IMR-90 (cell line): ENCODE measurements around the gene SURF4. TPM values are rescaled to one million over a fixed set of nuclear protein-coding genes. Genes with fewer than 3 reads are reported as not detected.

ENCODE experiments used
- ATAC-seq: fragments of 200-7000 bp; cut with Tn5 transposase; 2 replicates; pipeline ENCODE4 v1.9.1; 2020; ENCODE audit warnings: low read depth, mild to moderate bottlenecking, moderate library complexity
- BruUV-seq: library from RNA; stranded (reverse); fragments of 400-500 nt; replicated peaks from 2 replicates; lab custom pipeline; 2021; lab: Mats Ljungman, UMichigan
- CTCF ChIA-PET: fragments of 300-600 bp; formaldehyde crosslinking; extraction: SDS; loops from one replicate; lab custom pipeline; 2021; ENCODE audit warnings: antibody characterized with exemption; lab: Yijun Ruan, JAX
- POLR2A ChIA-PET: fragments of 300-600 bp; sonication (Branson Sonifier 250); formaldehyde crosslinking; loops from one replicate; lab custom pipeline; 2022; ENCODE audit warnings: antibody characterized with exemption; ENCODE audit not compliant: unreplicated experiment; lab: Charles Lee
- DNase-seq: peaks from one replicate; pipeline ENCODE4 v3.0.0; 2013
- H2AFZ ChIP-seq: replicated peaks from 2 replicates; pipeline ENCODE3; 2013; ENCODE audit warnings: low read length, mild to moderate bottlenecking; ENCODE audit not compliant: poor library complexity
- H2AK5ac ChIP-seq: 2 replicates; pipeline ENCODE4 v1.6.1; 2013; ENCODE audit warnings: low read depth, low read length, inconsistent platforms
- H2AK9ac ChIP-seq: replicated peaks from 2 replicates; pipeline ENCODE3; 2013; ENCODE audit warnings: mild to moderate bottlenecking, low read depth, low read length, moderate library complexity; ENCODE audit not compliant: poor library complexity
- H2BK120ac ChIP-seq: 2 replicates; pipeline ENCODE4 v1.6.1; 2013; ENCODE audit warnings: low read depth, low read length, inconsistent platforms
- H2BK15ac ChIP-seq: 3 replicates; pipeline ENCODE4 v1.6.1; 2013; ENCODE audit warnings: low read depth, low read length, inconsistent platforms
- H2BK20ac ChIP-seq: 2 replicates; pipeline ENCODE4 v1.6.1; 2013; ENCODE audit warnings: low read depth, mild to moderate bottlenecking, inconsistent platforms, low read length, moderate library complexity
- H2BK5ac ChIP-seq: 2 replicates; pipeline ENCODE4 v1.6.1; 2013; ENCODE audit warnings: mild to moderate bottlenecking, low read depth, low read length, inconsistent platforms; ENCODE audit not compliant: poor library complexity, severe bottlenecking
- H3K14ac ChIP-seq: replicated peaks from 2 replicates; pipeline ENCODE4 v1.6.1; 2013; ENCODE audit warnings: low read depth, low read length, inconsistent platforms
- H3K18ac ChIP-seq: 2 replicates; pipeline ENCODE4 v1.6.1; 2013; ENCODE audit warnings: low read depth, low read length, control low read depth
- H3K23ac ChIP-seq: 2 replicates; pipeline ENCODE4 v1.6.1; 2013; ENCODE audit warnings: low read depth, low read length, inconsistent platforms
- H3K27ac ChIP-seq: 2 replicates; pipeline ENCODE4 v1.5.1; 2013; ENCODE audit warnings: mild to moderate bottlenecking, control low read depth, low read length; ENCODE audit not compliant: insufficient read depth
- H3K27me3 ChIP-seq: 2 replicates; pipeline ENCODE4 v1.6.1; 2013; ENCODE audit warnings: low read length; ENCODE audit not compliant: control insufficient read depth, insufficient read depth
- H3K36me3 ChIP-seq: 2 replicates; pipeline ENCODE4 v1.6.1; 2013; ENCODE audit warnings: low read length, mixed read lengths; ENCODE audit not compliant: control insufficient read depth, insufficient read depth
- H3K4ac ChIP-seq: 2 replicates; pipeline ENCODE4 v1.6.1; 2013; ENCODE audit warnings: low read depth, low read length, inconsistent platforms
- H3K4me1 ChIP-seq: 2 replicates; pipeline ENCODE4 v1.6.1; 2013; ENCODE audit warnings: low read length, mixed read lengths; ENCODE audit not compliant: control insufficient read depth, insufficient read depth
- H3K4me2 ChIP-seq: 2 replicates; pipeline ENCODE4 v1.6.1; 2013; ENCODE audit warnings: low read depth, mild to moderate bottlenecking, control low read depth, low read length, moderate library complexity
- H3K4me3 ChIP-seq: 2 replicates; pipeline ENCODE4 v1.5.1; 2013; ENCODE audit warnings: low read depth, mild to moderate bottlenecking, control low read depth, low read length, moderate library complexity; ENCODE audit not compliant: insufficient read depth
- H3K56ac ChIP-seq: 2 replicates; pipeline ENCODE4 v1.6.1; 2013; ENCODE audit warnings: low read length, inconsistent platforms; ENCODE audit not compliant: insufficient read depth; ENCODE audit errors: extremely low read depth
- H3K79me1 ChIP-seq, 2 experiments: 2 replicates each; pipeline ENCODE4 v1.6.1; 2013; ENCODE audit warnings: low read length in 2 of 2, inconsistent platforms in 1 of 2, low read depth in 1 of 2
- H3K9ac ChIP-seq: 2 replicates; pipeline ENCODE4 v1.6.1; 2013; ENCODE audit warnings: low read depth, low read length, control low read depth
- H3K9me1 ChIP-seq: 2 replicates; pipeline ENCODE4 v1.6.1; 2013; ENCODE audit warnings: low read length, inconsistent platforms; ENCODE audit not compliant: insufficient read depth
- H3K9me3 ChIP-seq: 2 replicates; pipeline ENCODE4 v1.6.1; 2013; ENCODE audit warnings: low read length; ENCODE audit not compliant: control insufficient read depth, insufficient read depth
- H4K20me1 ChIP-seq: 2 replicates; pipeline ENCODE4 v1.6.1; 2013; ENCODE audit warnings: low read length, inconsistent platforms; ENCODE audit not compliant: insufficient read depth
- H4K5ac ChIP-seq: 2 replicates; pipeline ENCODE4 v1.6.1; 2013; ENCODE audit warnings: mild to moderate bottlenecking, low read depth, low read length, control low read depth
- H4K8ac ChIP-seq, 2 experiments: 2 replicates each; pipeline ENCODE4 v1.6.1; 2013; ENCODE audit warnings: low read depth in 2 of 2, low read length in 2 of 2, control low read depth in 1 of 2, inconsistent platforms in 1 of 2
- H4K91ac ChIP-seq: 2 replicates; pipeline ENCODE4 v1.6.1; 2013; ENCODE audit warnings: low read depth, low read length, inconsistent platforms; ENCODE audit not compliant: insufficient read depth
- SMC3 ChIP-seq: fragments of 150-350 bp; IDR thresholded peaks from 2 replicates; pipeline ENCODE4 v1.6.1; 2016; ENCODE audit warnings: low read depth, mild to moderate bottlenecking, antibody characterized with exemption, low read length, moderate library complexity
- WGBS, 2 experiments: methylation state at CpG; one replicate each; pipeline versions ENCODE4 v1.1.5 to v1.1.7; 2013; ENCODE audit warnings: missing lambda C conversion rate in 2 of 2; ENCODE audit not compliant: insufficient read length in 1 of 2; ENCODE audit errors: extremely low coverage in 2 of 2; 5-methylcytosine and 5-hydroxymethylcytosine counted together
- dilution Hi-C: fragments of 300-500 bp; cut with HindIII; formaldehyde crosslinking; loops from one replicate; pipeline ENCODE4 v1.14.3; 2018; ENCODE audit warnings: low sequenced_read_pairs; ENCODE audit not compliant: unreplicated experiment
- in situ Hi-C: fragments of 300-500 bp; cut with MboI; formaldehyde crosslinking; loops from 3 replicates; pipeline ENCODE4 v1.14.3; 2019; ENCODE audit warnings: low sequenced_read_pairs, inconsistent platforms, mixed read lengths
- intact Hi-C: fragments of 100-400 bp; cut with micrococcal nuclease; formaldehyde crosslinking; loops from 2 replicates; pipeline ENCODE4 v1.10.0; 2022
- polyA plus RNA-seq, 3 experiments: library from polyadenylated mRNA; depleted of rRNA; stranded (reverse); fragments of >200 nt; gene quantifications; 2 replicates each; pipeline ENCODE4 v1.2.3, GENCODE V29; 2012; ENCODE audit warnings: low replicate concordance in 1 of 3
- total RNA-seq: library from RNA; depleted of rRNA; stranded (reverse); fragments of >200 nt; gene quantifications from 2 replicates; pipeline ENCODE4 v1.2.3, GENCODE V29; 2012

Gene SURF4
- total and polyA plus RNA-seq, 2 of the 4 experiments (the other 2 are of a cell fraction), result 307 to 532 TPM

GRCh38 chr9:133367778-133368177 lies 8.1 kb downstream of the SURF4 start:
- dilution Hi-C loops (no loop called here), in situ Hi-C loops (no loop called here), intact Hi-C loops (no loop called here)
- Histone ChIP-seq H3K4ac (no peak overlapping the region), H2AK5ac (no peak overlapping the region), H3K27me3 (no peaks in the 10 kb centered on the region), H2AK9ac (no peak overlapping the region), H3K9me1 (peaks cover 32% of the 10 kb centered on the region), H3K23ac (no peak overlapping the region), H3K18ac (no peak overlapping the region), H3K36me3 (peaks cover 84% of the 10 kb centered on the region), H4K91ac (no peak overlapping the region), H3K9ac (no peak overlapping the region), H2AFZ (peak overlapping the region; percentile 48), H4K8ac (no peak overlapping the region), H2BK120ac (no peak overlapping the region), H2BK5ac (no peak overlapping the region), H2BK20ac (no peak overlapping the region), H4K5ac (no peak overlapping the region), H3K4me3 (no peak overlapping the region), H3K14ac (no peak overlapping the region), H3K4me1 (peaks cover 12% of the 10 kb centered on the region), H3K56ac (no peak overlapping the region), H3K27ac (no peak overlapping the region), H3K9me3 (no peaks in the 10 kb centered on the region), H3K4me2 (no peak overlapping the region), H2BK15ac (no peak overlapping the region), H3K79me1 (peaks cover 28 to 81% of the 10 kb centered on the region in 2 experiments), H4K20me1 (peaks cover 96% of the 10 kb centered on the region)
- no peak for TF ChIP-seq SMC3
- BruUV-seq, result no TSS peak
- ChIA-PET CTCF (no interaction called here), POLR2A (no interaction called here)
- DNase-seq (no peak), ATAC-seq (no peak)
- WGBS, 2 experiments, result 93% methylated on average over 9 of the region's 10 CpGs; no CpG with 5 or more reads in 1 of the 2 experiments
